Tibial artery (tissue), 4 donors: ENCODE results near the gene CCDC78.

Experiments
- DNase-seq, 2 donors: peaks; one replicate each; pipeline ENCODE4 v3.0.0-alpha.2; 2019
- H3K27ac ChIP-seq, 2 donors: fragments of 200-600 bp; sonication (generic) in 1 of 2; 1 replicate in 1 of 2; 2 replicates in 1 of 2; pipeline ENCODE4 v1.5.1; 2018 to 2019; ENCODE audit warnings: mild to moderate bottlenecking in 1 of 2
- H3K27me3 ChIP-seq, 2 donors: fragments of 200-600 bp; sonication (generic) in 1 of 2; one replicate each; pipeline versions ENCODE4 v1.5.1 to v1.6.0; 2016 to 2019
- H3K36me3 ChIP-seq, 3 donors: fragments of 200-600 bp; sonication (generic) in 2 of 3; one replicate each; pipeline ENCODE4 v1.5.1; 2016 to 2019; ENCODE audit warnings: mild to moderate bottlenecking in 2 of 3
- H3K4me1 ChIP-seq, 4 donors: fragments of 200-600 bp; sonication (generic) in 2 of 4; 1 replicate in 3 of 4; 2 replicates in 1 of 4; pipeline ENCODE4 v1.5.1; 2016 to 2019
- H3K4me3 ChIP-seq, 2 donors: fragments of 200-600 bp; sonication (generic) in 1 of 2; 1 replicate in 1 of 2; 2 replicates in 1 of 2; pipeline ENCODE4 v1.5.1; 2018 to 2019; ENCODE audit warnings: mild to moderate bottlenecking in 2 of 2
- H3K9me3 ChIP-seq, 3 donors: fragments of 200-600 bp; sonication (generic) in 1 of 3; one replicate each; pipeline ENCODE4 v1.5.1; 2016 to 2019
- intact Hi-C: fragments of 100-400 bp; cut with DNase I; formaldehyde crosslinking; loops from one replicate; pipeline ENCODE4 v1.15.0; 2023; ENCODE audit warnings: low total_unique reads
- TF ChIP-seq, protein P1 (sequence below), 2 experiments: fragments of 200-600 bp in 1 of 2; fragments of 450-650 bp in 1 of 2; IDR thresholded peaks; one replicate each; pipeline ENCODE4 v1.5.1; 2017 to 2019; ENCODE audit warnings: antibody characterized with exemption in 2 of 2, mild to moderate bottlenecking in 1 of 2, moderate library complexity in 1 of 2

The CCDC78 gene

DNA sequence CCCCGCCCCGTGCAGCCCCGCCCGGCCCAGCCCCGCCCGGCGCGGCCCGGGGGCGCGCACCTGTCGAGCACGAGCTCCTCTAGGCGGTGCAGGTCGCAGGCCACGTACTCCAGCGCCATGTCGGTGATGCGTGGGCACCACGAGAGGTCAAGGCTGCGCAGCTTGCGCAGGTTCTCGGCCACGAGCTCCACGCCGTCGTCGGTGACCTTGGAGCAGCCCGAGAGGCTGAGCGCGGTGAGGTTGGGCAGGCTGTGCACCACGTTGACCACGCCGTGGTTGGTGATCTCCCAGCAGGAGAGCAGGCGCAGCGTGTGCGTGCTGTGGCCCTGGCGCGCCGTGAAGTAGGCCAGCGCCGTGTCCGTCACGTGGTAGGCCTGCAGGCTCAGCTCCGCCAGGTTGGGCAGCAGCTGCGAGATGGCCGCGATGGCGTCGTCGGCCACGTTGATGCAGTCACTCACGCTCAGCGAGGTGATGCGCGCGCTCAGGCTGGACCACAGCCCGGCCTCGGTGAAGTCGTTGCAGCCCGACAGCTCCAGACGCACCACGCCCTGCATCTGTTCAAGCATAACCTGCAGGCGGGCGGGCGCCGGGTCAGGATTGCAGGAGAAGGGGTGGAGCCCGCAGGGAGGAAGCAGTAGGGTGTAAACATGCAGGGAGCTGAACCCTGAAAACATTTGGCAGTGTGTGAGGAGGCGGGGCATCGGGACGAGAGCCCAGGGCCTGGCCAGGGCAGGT lies 30.7 kb downstream of the CCDC78 start:
- Histone ChIP-seq H3K36me3 (no peaks in the 10 kb centered on the region), H3K9me3 (no peaks in the 10 kb centered on the region), H3K27me3 (peaks cover 9 to 87% of the 10 kb centered on the region in 2 donors), H3K4me1 (peaks cover 0 to 35% (median 20%) of the 10 kb centered on the region in 4 donors), H3K27ac (no peak overlapping the region), H3K4me3 (peak overlapping the region in 1 of 2 donors; percentile 4)
- no peak for DNase-seq
- intact Hi-C loops = no loop called here
- TF ChIP-seq, protein P1, sequence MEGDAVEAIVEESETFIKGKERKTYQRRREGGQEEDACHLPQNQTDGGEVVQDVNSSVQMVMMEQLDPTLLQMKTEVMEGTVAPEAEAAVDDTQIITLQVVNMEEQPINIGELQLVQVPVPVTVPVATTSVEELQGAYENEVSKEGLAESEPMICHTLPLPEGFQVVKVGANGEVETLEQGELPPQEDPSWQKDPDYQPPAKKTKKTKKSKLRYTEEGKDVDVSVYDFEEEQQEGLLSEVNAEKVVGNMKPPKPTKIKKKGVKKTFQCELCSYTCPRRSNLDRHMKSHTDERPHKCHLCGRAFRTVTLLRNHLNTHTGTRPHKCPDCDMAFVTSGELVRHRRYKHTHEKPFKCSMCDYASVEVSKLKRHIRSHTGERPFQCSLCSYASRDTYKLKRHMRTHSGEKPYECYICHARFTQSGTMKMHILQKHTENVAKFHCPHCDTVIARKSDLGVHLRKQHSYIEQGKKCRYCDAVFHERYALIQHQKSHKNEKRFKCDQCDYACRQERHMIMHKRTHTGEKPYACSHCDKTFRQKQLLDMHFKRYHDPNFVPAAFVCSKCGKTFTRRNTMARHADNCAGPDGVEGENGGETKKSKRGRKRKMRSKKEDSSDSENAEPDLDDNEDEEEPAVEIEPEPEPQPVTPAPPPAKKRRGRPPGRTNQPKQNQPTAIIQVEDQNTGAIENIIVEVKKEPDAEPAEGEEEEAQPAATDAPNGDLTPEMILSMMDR (IDR thresholded peaks at IDR 0.05) = no peak

DNA sequence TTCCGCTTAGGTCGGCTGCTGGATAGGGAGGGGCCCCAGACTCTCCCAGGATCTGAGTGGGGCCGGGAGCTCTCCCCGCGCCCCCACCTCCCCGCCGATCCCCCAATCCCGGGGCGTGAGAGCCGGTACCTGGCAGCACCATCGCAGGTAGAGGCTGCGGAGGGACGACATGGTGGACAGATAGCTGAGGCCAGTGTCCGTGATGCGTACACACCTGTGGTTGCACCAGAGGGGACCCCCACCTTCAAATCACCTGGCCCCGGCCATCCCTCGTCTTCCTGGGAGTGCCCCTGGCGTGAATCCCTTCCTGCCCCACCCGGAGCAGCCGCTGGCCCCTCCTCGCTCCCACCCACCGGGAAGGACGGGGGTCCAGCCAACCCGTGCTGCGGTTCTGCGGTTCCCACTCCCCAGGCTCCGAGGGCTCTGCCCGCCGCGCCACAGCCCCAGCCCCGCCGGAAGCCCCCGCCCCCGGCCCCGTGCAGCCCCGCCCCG lies 31.3 kb downstream of the CCDC78 start:
- intact Hi-C loops = no loop called here
- no peak overlapping the region for H3K4me3 ChIP-seq
- no peak overlapping the region for H3K27ac ChIP-seq

DNA sequence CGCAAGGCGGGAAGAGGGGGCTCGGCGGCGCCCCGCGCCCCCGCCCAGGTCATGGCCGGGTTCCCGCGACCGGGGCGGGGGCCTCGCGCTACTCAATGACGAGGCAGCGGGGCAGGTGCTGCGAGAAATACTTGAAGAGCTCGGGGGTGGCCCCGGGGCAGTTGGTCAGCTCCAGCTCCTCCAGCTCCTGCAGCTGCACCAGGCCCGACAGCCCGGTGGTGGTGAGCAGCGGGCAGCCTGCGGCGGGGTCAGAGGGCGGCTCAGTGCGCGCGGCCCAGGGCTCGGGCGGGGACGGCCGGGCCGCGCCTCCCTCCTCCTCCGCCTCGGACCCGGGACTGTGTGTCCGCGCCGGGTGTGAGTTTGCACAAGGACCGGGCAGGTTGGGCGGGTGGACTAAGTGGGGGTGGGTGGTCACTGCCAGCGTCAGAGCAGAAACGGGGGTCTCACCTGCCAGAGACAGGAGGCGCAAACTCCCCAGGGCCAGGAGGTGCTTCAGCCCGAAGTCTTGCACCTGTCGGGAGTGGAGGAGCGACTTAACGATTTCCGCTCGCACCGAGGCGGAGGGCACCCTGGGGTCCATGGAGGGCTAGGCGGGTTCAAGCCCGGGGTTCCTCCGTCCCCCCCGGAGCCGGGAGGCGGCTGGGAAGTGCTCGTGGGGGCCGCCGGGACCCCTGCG lies 31.9 kb downstream of the CCDC78 start:
- TF ChIP-seq, protein P1 (IDR thresholded peaks at IDR 0.05) = no peak

More for the DNA sequence above, 31.3 kb downstream of the CCDC78 start:
- Histone ChIP-seq H3K36me3 (no peaks in the 10 kb centered on the region), H3K27me3 (peaks cover 9 to 81% of the 10 kb centered on the region in 2 donors), H3K4me1 (peaks cover 0 to 38% (median 23%) of the 10 kb centered on the region in 4 donors), H3K9me3 (no peaks in the 10 kb centered on the region)
- no peak for DNase-seq
- TF ChIP-seq, protein P1 (IDR thresholded peaks at IDR 0.05) = no peak

DNA sequence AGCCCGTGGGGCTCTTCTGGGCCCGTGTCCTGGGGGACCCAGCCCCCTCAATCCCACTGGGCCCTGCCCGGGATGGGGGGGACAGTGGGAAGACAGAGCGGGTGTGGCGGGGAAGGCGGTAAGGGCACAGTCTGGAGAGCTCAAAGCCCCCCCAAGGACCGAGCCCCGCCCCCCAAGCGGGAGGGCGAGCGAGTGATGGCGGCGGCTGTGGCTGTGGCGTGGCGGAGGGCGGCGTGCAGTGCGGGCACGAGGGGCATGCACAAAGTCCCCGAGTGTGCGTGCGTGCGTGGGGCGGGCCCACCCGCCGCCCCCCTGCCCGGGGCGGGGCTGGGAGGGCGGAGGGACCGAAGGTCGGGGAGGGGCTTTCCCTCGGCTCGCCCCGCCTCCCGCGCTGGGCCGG lies 32.5 kb downstream of the CCDC78 start:
- H3K27ac ChIP-seq = no peak overlapping the region
- intact Hi-C loops = no loop called here
- no peak for DNase-seq
- no peaks in the 10 kb centered on the region for H3K9me3 ChIP-seq
- H3K27me3 ChIP-seq = peaks cover 9 to 71% of the 10 kb centered on the region in 2 donors
- TF ChIP-seq, protein P1 (IDR thresholded peaks at IDR 0.05) = no peak
- no peaks in the 10 kb centered on the region for H3K36me3 ChIP-seq
- peaks cover 0 to 50% (median 34%) of the 10 kb centered on the region in 4 donors for H3K4me1 ChIP-seq
- no peak overlapping the region for H3K4me3 ChIP-seq

More for the DNA sequence above, 31.9 kb downstream of the CCDC78 start:
- DNase-seq = no peak
- Histone ChIP-seq H3K27ac (no peak overlapping the region), H3K9me3 (no peaks in the 10 kb centered on the region), H3K36me3 (no peaks in the 10 kb centered on the region), H3K27me3 (peaks cover 9 to 75% of the 10 kb centered on the region in 2 donors), H3K4me3 (no peak overlapping the region), H3K4me1 (peaks cover 0 to 44% (median 29%) of the 10 kb centered on the region in 4 donors)
- intact Hi-C loops = no loop called here

DNA sequence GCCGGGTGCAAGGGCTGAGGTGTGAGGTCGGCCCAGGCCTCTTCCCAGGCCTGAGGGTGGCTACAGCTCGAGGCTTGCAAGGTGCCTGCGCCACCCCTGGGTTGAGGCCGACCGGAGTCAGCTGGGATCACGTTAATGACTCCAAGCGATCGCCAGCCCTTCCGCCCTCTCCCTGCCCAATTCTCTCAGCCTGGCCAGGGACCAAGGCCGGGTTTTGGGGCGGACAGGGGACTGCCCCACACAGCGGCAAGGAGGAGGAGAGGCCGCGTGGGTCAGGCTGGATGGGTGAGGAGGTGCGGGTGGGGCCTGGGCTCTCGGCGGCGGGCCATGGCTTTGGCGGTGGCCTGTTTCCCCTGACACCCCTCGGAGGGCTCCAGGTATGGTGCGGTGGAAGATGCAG lies 32.9 kb downstream of the CCDC78 start:
- H3K27me3 ChIP-seq = peaks cover 9 to 69% of the 10 kb centered on the region in 2 donors
- DNase-seq = no peak
- no peaks in the 10 kb centered on the region for H3K9me3 ChIP-seq
- H3K4me1 ChIP-seq = peaks cover 0 to 54% (median 37%) of the 10 kb centered on the region in 4 donors
- intact Hi-C loops = no loop called here
- H3K36me3 ChIP-seq = no peaks in the 10 kb centered on the region
- no peak overlapping the region for H3K27ac ChIP-seq
- TF ChIP-seq, protein P1 (IDR thresholded peaks at IDR 0.05) = no peak
- no peak overlapping the region for H3K4me3 ChIP-seq
